NCI-H1105 treated with DMSO at 0.1 percent for 48 hours (cell line): ENCODE measurements around the gene GADD45G.

ENCODE experiments used
- DNase-seq: peaks from one replicate; lab custom pipeline; 2025; lab: John Stamatoyannopoulos, UW

The GADD45G gene, protein sequence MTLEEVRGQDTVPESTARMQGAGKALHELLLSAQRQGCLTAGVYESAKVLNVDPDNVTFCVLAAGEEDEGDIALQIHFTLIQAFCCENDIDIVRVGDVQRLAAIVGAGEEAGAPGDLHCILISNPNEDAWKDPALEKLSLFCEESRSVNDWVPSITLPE

DNA sequence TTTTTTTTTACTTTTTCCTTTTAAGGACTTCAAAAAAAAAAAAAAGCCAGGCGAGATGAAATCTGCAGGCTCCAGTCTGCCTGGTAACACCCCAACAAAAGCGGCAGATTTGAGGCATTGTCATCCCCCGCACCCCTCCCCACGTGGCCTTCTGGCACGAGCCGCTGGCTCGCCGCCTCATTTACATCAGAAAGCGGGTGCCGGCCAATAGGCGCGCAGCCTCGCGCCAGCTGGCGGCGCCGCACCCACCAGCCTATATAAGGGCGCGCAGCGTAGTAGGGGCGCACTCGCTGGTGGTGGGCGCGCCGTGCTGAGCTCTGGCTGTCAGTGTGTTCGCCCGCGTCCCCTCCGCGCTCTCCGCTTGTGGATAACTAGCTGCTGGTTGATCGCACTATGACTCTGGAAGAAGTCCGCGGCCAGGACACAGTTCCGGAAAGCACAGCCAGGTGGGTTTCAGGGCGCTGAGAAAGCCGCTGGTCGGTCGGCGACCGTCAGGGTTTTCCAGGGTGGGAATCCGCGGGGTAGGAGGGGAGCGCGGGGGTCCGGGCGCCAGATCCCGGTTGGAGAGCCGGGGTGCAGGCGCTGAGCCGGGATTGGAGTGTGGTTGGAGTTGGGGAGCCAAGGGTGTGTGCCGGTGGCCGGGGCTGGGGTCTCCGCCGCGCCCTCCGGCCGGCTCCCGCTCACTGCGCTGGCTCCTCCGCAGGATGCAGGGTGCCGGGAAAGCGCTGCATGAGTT is at the start of gene GADD45G:
Gene GADD45G (plus strand): TSS at position 284 of the 736 bp plus-strand sequence. CDS start 110 bp downstream, at position 394.
- DNase-seq: peak; percentile 95

DNA sequence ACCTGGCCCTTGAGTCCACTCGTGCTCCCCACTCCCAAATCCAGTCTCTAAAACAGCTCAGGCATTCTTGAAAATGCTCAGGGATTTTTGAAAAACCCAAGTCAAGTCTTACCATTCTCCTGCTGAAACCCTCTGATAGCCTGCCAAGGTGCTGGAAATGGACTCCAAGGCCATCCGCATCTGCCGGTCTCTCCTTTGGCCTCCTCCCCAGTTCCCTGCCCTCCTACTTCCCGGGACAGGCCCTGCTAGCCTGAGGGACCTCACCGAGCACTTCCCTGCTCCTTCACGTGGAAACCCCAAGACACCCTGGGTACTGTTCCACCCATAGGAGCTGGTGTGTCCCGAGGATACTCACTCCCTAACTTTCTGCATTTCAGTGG is 49.8 kb upstream of the GADD45G start:
- no peak for DNase-seq

DNA sequence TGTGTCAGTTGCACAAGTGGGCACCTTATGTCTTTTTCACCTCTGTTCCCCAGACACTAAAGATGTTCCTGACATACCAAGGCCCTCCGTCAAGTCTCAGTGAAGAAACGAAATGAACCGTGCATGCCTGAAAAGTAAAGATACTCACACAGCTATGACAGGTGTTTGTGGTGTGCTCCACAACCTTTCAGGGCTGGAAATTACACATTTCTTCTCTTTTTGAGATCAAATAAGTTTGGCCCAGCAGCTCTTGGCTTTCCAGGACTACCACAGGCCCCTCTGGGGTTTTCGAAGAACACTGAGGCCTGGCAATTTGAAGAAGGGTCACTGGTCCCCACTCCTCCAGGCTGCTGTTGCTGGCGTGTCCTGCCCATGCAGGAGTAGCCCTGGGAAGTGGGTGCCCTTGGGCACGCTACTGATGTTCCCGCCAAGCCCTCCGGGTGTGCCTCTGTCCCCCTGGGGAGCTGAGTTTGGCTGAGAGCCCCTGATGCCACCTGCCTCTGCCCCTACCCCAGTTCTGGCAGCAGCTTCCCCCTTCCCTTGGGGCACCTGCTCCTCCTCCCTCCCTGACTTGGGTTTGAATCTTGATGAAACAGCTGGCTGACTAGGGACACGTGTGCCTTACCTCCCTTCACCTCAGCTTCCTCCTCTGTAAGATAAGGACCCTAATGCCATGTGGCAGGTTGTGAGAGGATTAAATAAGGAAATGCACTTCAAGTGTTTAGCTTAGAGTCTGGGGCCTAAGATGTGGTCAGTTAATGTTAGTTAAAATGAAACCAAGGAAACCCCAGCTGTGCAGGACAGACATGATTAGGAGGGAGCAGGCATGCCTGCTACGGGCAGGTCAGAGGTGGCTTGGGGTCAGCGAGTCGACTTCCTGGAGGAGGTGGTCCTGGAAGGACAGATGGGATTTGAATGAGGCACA is 49.1 kb upstream of the GADD45G start:
- no peak for DNase-seq

DNA sequence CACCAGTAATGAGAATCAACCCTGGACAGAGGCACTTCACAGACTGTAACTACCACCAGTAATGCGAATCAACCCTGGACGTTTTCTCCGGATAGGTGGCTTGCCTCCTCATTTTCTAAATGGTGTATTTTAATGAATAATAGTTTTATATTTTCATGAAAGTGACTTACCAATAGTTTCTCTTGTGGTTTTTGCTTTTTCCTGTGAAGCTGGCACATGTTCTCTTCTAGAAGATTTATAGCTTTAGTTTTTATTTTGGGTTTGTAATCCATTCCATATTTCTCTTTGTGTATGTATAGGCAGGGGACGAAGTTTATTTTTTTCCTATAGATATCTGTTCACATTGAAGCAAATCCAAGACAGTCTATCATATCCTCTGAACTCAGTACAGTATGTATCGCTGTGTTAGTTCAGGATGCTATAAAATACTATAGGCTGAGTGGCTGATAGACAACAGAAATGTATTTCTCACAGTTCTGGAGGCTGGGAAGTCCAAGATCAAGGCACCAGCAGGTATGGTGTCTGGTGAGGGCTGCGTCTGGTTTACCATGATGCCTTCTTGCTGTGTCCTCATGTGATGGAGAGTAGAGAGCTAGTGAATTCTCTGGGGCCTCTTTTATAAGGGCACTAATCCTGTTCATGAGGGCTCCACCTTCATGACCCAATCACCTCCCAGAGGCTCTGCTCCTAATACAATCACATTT is 46.5 kb upstream of the GADD45G start:
- no peak for DNase-seq

DNA sequence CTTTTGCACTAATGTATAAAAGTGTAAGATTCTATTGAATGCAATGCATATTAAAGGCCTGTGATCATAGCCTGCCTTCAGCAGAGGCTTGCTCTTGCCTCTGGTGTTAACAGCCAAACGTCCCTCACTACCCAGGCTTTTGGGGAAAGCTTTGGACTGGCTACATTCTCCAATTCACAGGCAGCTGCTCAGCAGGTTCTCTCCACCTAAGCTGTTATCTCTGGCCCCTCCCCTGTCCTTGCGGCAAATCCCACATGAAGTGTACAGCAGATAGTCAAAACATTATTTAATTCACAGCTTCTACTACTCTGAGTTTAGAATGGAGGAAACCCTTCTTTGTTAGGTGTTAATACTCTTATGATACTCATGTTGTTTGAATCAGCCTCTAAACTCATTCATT is 45.9 kb upstream of the GADD45G start:
- no peak for DNase-seq

DNA sequence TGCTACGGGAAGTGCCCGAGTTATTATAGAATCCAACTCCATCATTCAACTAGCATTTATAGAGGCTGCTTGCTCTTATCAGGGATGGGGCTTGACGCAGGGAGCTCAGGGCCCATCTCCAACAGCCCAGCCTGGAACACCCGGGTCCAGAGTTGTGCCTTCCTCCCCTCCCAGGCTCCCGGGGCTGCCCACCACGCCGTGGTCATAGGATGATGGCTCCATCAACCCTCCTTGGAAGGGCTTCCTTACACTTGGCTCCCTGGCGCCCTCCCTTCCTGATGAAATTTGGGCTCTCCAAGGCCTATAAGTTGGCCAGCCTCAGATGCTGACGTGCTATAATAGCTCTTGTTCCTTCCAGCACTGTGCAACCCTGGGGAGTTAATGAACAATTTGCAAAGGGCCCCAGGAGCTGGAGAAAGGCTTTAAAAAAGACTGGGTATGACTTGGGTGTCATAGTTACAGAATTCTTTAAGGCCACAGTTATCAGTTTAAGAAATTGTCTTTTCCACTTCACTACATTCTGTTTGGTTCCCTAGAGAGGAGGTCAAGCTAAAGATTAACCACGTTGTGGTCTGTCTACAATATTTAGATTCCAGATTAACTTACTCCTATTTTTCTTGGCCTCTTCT is 42.5 kb upstream of the GADD45G start:
- DNase-seq: no peak

DNA sequence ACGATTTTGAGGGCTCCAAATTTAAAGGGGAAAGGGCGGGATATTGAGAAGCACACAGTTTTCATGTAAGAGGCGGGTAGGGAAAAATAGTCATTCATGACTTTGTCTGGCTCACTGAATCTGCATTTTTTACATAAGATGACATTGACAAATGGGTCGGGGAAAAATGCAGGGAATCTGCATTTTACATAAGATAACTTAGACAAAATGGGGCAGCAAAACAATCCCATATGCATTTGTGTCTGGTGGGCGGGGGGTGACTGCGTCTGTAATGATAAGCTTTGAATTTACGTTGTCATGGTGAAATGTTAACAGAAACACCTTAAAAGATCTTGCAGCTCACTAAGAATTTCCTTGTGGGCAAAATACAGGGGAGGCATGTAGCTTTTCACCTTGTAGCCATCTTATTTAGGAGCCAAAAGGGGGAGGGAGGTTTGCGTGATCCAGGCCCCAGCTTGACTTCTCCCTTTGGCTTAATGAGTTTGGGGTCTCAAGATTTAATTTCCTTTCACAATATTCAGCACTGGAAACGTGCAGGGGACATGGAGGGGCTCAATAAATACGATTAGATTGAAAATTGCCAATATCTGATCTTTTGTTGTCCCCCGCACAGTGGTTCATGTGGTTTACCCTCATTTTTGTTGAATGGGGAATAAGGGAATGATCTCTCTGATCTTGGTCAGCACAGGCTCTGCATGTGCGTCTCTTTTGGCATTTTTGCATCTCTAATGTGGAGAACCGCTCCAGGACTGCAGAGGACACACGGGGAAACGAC is 41.1 kb upstream of the GADD45G start:
- DNase-seq: no peak

DNA sequence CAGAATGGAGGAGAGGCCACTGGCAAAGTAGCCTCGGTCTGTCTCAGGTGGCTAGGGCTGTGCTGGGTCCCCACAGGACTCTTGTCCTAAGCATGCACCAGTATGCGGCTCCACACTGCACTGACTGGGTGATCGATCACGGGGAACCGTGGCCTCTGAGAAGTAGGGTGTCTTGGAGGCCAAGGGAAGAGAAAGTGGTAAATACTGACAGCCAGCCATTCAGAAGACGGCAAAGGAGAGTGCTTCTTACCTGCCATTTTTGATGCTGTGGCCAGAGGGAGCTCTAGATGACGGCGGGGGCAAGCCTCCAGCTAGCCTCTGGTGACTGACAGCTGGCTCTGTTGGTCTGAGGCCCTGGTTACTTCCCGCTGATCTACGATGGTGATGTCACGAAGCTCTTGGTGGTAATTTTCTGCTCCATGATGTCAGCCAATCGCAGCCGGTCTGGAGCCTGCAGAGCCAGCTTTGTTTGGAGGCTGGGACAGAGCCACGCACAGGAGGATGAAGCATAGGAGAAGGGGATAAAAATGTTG is 40.4 kb upstream of the GADD45G start:
- no peak for DNase-seq

DNA sequence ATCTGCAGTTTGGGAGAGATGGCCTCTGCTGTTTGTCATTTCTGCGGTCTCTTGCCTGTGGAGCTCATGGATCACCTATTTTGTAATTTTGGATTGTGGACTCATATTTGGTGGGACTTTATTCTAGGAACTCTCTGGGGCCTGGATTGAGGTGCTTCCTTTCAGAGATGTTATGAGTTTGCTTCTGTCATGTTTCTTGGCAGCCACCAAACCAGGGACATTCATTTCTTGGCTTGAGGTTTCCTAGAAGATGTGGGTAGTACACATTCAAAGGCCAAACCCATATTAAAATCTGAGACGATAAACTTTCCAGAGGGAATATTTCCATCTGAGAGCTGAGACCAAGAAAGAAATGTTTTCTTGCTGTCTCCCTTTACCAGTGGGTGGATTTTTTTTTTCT is 37.2 kb upstream of the GADD45G start:
- no peak for DNase-seq

DNA sequence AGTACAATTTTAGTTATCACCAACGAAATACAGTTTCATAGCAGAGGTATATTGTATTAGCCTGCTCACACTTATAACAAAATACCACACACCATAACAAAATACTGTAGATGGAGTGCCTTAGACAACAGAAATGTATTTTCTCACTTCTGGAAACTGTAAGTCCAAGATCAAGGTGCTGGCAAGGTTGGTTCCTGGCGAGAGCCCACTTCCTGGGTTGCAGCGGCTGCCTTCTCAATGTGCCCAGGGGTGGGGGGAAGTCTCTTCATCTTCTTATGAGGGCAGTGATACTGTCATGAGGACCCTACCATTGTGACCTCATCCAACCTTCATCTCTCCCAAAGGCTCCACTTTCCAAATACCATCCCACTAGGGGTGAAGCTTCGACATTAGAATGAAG is 30.5 kb upstream of the GADD45G start:
- no peak for DNase-seq

DNA sequence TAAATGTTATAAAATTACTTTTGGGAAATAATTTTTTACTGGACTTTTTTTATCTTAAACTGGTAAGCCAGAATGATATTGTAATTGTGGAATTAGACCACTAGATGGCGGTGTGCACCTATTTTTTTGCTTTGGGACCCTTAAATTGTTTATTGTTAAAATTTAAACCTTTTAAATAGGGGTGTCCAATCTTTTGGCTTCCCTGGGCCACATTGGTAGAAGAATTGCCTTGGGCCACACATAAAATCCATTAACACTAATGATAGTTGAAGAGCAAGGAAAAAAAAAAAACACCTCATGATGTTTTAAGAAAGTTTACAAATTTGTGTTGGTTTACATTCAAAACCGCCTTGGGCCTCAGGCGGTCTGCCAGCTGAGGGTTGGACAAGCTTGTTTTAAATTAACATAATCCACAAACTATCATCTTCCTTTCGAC is 28.4 kb upstream of the GADD45G start:
- DNase-seq: peak; percentile 53

DNA sequence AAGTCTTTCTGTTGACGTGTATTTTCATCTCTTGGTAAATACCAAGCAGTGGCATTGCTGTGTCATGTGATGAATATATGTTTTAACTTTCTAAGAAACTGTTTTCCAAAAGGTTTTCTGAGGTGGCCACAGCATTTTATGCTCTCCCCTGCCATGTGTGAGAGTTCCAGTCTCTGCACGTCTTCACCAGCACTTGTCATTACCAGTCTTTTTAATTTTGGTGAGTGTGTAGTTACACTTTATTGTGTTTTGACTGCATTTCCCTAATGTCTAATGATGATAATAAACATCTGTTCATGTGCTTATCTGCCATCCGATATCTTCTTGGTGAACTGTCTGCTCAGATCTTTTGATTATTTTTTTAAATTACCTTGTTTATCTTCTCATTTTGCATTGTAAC is 27.4 kb upstream of the GADD45G start:
- no peak for DNase-seq

DNA sequence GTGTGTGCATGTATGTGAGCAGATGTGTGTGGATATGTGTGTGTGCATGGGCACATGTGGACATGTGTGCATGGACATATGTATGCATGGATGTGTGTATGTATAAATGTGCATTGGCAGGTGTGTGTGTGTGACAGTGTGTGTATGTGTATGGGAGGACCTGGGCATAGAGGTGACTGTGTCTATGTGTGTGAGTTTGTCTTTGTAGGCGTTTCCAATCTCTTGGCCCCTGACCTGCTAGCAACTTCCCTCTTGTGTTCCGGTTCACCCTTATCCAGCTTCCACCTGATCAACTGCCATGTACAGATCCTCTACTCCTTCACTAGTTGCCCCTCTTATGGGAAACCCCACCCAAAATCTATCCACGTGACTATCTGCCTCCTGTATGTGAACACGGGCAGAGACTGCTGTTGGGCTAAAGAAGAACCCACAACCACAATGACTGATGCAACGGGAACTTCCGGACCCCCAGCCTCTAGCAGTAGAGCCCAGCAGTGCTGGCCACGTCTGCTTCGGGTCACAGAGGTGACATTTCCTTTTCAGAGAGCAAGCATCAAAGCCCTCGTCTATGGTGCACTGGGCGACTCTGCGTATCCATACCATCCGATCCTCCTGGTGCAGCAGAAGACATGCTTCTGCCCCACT is 24.9 kb upstream of the GADD45G start:
- DNase-seq: no peak

DNA sequence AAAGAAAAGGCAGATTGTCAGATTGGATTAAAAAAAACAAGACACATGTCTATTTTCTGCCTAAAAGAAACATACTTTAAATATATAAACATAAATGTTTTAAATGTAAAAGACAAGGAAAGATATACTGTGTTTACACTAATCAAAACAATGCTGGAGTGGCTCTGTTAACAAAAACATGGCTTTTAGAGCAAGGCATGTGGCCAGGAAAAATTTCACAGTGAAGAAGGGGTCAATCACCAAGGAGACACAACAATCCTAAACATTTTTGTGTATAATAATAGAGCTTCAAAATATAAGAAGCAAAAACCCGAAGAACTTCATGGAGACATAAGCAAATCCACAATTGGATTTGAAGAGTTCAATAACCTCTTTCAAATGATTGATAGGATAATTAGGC is 18.5 kb upstream of the GADD45G start:
- no peak for DNase-seq

DNA sequence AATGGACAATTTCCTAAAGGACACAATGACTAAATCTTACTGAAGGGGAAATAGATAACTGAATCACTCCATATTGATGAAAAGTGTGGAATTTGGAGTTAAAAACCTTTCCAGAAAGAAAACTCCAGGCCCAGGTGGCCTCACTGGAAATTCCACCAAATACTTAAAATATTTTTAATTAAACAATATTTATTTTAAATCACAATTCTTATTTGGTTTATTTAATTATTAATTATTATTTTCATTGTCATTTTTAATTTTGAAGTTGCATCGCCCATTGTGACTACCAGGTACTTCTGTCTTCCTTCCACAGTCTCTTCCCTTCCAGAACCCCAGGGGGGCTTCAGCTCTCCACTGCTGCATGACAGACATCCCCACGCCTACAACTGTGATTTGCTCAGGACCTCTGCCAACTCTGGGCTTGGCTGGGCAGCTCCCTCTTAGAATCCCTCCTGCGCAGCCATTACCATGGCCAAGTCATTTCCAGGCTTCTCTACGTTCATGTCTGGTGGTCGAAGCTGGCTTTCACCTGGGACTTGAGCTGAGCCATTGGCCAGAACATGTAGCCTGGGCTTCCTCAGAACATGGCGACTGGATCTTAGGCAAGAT is 16.4 kb upstream of the GADD45G start:
- DNase-seq: no peak

DNA sequence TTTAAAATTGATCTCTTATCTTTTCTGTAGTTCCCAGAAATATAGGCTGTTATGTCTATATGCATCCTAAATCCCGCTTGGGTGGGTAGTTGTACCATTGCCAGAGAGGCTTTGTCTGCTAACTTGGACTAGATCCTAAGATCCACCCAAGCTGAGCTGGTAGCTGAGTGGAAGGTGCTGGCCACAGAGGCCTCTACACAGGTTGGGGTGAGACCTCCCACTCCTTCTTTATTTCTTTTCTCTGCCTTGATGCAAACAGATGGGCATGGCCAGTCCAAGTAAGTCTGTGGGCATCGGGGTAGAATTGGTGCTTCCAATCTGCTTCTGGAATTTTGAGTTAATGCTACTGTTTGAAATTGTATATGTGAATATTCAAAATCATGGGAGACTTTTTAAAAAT is 14.4 kb upstream of the GADD45G start:
- DNase-seq: no peak

DNA sequence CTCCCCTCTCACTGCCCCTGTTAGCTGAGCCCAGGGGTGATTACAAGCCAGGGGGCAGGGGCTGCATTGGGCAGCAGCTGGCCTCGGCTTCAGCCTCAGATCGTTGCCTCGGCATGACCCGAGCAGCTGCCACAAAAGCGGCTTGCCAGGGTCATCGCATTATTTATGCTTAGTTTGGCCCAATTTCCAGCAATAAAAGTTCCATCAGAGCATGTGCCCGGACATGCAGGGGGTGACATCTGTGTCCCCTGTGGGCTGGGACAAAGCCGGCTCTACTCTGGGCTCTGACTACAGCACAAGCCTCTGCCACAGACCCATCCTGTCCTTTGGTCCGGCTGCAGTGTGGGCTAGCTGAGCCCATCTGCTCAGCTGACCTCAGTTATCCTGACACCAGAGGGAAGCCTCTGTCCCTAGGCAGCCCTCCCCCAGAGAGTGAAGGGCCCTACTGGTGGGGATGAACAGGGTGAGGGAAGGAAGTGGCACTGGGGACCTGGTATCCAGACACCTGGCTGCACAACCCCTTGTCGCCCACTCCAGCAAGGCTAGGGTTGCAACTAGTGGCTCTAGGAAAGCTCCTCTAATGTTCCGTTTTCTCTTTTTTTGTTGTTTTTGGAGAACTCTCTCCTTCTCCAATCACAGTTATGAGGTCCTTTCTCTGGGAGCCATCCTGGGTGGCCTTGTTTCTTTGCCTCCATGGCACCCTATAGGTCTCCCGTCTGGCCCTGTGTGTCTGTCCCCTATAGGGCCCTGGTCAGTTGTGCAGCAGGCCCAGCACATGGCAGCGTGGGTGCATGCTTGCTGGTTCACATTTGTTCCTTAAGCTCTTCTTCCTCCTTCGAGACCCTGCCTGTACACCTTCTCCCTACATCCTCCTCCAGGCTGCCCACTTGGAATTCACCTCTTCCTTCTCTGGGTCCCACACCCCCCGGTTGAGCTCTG is 13.3 kb upstream of the GADD45G start:
- no peak for DNase-seq

DNA sequence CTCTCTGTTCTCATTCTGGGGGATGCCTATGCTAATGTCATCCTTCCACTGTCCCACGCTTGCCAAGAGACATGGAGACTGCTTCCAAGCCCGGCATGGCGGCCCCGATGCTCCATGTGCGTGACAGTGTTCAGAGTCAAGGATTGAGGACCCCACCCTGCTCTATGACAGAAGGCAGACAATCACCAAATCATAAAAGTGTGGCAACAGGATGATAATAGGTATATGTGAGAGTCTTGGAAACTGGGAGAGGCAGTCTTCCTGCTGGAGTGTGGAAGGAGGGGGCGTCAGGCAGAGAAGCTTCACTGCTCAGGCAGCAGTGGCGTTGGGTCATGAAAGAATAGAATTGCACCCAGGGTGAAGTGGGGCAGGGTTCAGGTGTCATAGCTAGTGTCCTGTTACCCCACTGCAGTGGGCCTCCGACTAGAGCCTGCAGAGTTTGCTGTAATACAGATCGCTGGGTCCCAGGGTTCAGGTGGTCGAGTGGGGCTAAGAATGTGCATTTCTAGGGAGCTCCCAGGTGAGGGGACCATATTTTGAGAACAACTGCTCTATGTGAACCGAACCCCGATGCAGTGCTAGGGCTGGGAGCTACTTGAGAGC is 12.5 kb upstream of the GADD45G start:
- no peak for DNase-seq
